OCI-LY1 (cell line): ENCODE data around the gene ZNF747.
"Not testable (repeated sequence)": the region's sequence is repeated elsewhere in the genome, so short reads cannot be mapped to it uniquely, and the experiment has no call there.

Experiments used
- EZH2 ChIP-seq: fragments of 200-600 bp; sonication (generic), shearing (Covaris generic); IDR thresholded peaks from 2 replicates; pipeline ENCODE4 v1.8.0; 2017; ENCODE audit warnings: borderline replicate concordance, mixed run types, mild to moderate bottlenecking, antibody characterized with exemption, low read length, moderate library complexity, mixed read lengths
- TF ChIP-seq, protein P1 (sequence below): fragments of 200-600 bp; sonication (generic), shearing (Covaris generic); IDR thresholded peaks from 2 replicates; pipeline ENCODE4 v1.5.1; 2017; ENCODE audit warnings: mild to moderate bottlenecking, antibody characterized with exemption, low read length, moderate library complexity, mixed read lengths

DNA sequence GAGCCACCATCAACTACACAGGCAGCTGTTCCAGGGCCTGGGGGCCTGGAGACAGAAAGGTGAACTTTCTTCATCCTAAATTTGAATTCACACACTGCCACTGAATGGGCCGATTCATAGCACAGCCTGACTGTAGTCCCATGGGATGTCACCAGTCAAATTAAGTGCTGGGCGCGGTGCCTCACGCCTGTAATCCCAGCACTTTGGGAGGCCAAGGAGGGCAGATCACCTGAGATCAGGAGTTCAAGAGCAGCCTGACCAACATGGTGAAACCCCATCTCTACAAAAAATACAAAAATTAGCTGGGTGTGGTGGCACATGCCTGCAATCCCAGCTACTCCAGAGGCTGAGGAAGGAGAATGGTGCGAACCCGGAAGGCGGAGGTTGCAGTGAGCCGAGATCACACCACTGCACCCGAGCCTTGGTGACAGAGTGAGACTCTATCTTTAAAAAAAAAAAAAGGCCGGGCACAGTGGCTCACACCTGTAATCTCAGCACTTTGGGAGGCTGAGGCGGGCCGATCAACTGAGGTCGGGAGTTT is 5.4 kb upstream of the ZNF747 start:
- TF ChIP-seq, protein P1, sequence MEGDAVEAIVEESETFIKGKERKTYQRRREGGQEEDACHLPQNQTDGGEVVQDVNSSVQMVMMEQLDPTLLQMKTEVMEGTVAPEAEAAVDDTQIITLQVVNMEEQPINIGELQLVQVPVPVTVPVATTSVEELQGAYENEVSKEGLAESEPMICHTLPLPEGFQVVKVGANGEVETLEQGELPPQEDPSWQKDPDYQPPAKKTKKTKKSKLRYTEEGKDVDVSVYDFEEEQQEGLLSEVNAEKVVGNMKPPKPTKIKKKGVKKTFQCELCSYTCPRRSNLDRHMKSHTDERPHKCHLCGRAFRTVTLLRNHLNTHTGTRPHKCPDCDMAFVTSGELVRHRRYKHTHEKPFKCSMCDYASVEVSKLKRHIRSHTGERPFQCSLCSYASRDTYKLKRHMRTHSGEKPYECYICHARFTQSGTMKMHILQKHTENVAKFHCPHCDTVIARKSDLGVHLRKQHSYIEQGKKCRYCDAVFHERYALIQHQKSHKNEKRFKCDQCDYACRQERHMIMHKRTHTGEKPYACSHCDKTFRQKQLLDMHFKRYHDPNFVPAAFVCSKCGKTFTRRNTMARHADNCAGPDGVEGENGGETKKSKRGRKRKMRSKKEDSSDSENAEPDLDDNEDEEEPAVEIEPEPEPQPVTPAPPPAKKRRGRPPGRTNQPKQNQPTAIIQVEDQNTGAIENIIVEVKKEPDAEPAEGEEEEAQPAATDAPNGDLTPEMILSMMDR, result not testable (repeated sequence)
- not testable (repeated sequence) for TF ChIP-seq EZH2
